Gastroesophageal sphincter (tissue), 3 donors: ENCODE results near the gene ELOB.

Experiments
- CTCF ChIP-seq, 4 experiments: fragments of 200-600 bp in 2 of 4; fragments of 450-650 bp in 2 of 4; sonication (generic) in 1 of 4; IDR thresholded peaks; one replicate each; pipeline ENCODE4 v1.5.1; 2017 to 2019; ENCODE audit warnings: antibody characterized with exemption in 4 of 4, mild to moderate bottlenecking in 2 of 4, moderate library complexity in 2 of 4
- EP300 ChIP-seq: sonication (generic); formaldehyde crosslinking; IDR thresholded peaks from one replicate; pipeline ENCODE4 v1.6.1; 2017; ENCODE audit warnings: antibody characterized with exemption, mild to moderate bottlenecking
- POLR2A ChIP-seq, 2 donors: fragments of 450-650 bp; IDR thresholded peaks; one replicate each; pipeline ENCODE4 v1.6.1; 2017; ENCODE audit warnings: antibody characterized with exemption in 2 of 2, mild to moderate bottlenecking in 2 of 2, moderate library complexity in 1 of 2

GRCh38 chr16:2782583-2783351, 5.7 kb upstream of the ELOB start:
- TF ChIP-seq CTCF (IDR thresholded peaks at IDR 0.05): no peak
- no peak for TF ChIP-seq EP300
- no peak for TF ChIP-seq POLR2A (IDR thresholded peaks at IDR 0.05)
